K562 (cell line): Measurements from ENCODE around the gene CTIF. TPM values are rescaled to one million over a fixed set of nuclear protein-coding genes. Genes with fewer than 3 reads are reported as not detected.

Experiments used
- ATF7 ChIP-seq: fragments of 450-650 bp; IDR thresholded peaks from 2 replicates; pipeline ENCODE4 v1.7.1; 2014; ENCODE audit warnings: mild to moderate bottlenecking, moderate library complexity
- BACH1 ChIP-seq: fragments of 200-800 bp; sonication (Bioruptor generic); IDR thresholded peaks from 2 replicates; pipeline ENCODE4 v1.6.1; 2016; ENCODE audit warnings: missing genetic modification characterization, missing compliant biosample characterization
- CTBP1 ChIP-seq: fragments of 450-650 bp; IDR thresholded peaks from 2 replicates; pipeline ENCODE4 v1.6.1; 2016; ENCODE audit warnings: borderline replicate concordance
- CXXC5 ChIP-seq: fragments of 250-450 bp; sonication (Bioruptor Pico); IDR thresholded peaks from 2 replicates; pipeline ENCODE4 v1.8.0; 2022; ENCODE audit warnings: inconsistent platforms, mild to moderate bottlenecking, moderate library complexity
- EP300 ChIP-seq: IDR thresholded peaks from 2 replicates; pipeline ENCODE4 v1.6.1; 2012; ENCODE audit warnings: low read length, improper control_type of control experiment
- ESRRA ChIP-seq: fragments of 450-650 bp; IDR thresholded peaks from 2 replicates; pipeline ENCODE4 v1.6.1; 2014; ENCODE audit warnings: low read depth, mild to moderate bottlenecking, moderate library complexity, borderline replicate concordance
- HIVEP1 ChIP-seq: fragments of 250-450 bp; sonication (Bioruptor Pico); IDR thresholded peaks from 2 replicates; pipeline ENCODE4 v1.4.0; 2020; ENCODE audit warnings: mild to moderate bottlenecking
- MAZ ChIP-seq, 2 experiments: fragments of 450-650 bp in 1 of 2; sonication (generic) in 1 of 2; formaldehyde crosslinking; IDR thresholded peaks in 1 of 2; conservative IDR thresholded peaks in 1 of 2; 2 replicates each; pipeline versions ENCODE4 v1.4.0 to v1.5.0; 2020; ENCODE audit warnings: mild to moderate bottlenecking in 1 of 2, missing genetic modification reagents in 1 of 2
- NCOA1 ChIP-seq: fragments of 450-650 bp; IDR thresholded peaks from 2 replicates; pipeline ENCODE4 v1.6.1; 2016; ENCODE audit warnings: low read depth
- NFE2 ChIP-seq: IDR thresholded peaks from 2 replicates; pipeline ENCODE4 v1.6.1; 2014; ENCODE audit warnings: antibody characterized with exemption, low read depth
- PHB2 ChIP-seq: fragments of 450-650 bp; IDR thresholded peaks from 2 replicates; pipeline ENCODE4 v1.6.1; 2017; ENCODE audit warnings: low read depth
- REST ChIP-seq, 2 experiments: fragments of 450-650 bp; formaldehyde crosslinking in 1 of 2; IDR thresholded peaks; 2 replicates each; pipeline versions ENCODE4 v1.4.0 to v1.6.1; 2014 to 2020; ENCODE audit warnings: mild to moderate bottlenecking in 2 of 2, borderline replicate concordance in 1 of 2, low read depth in 1 of 2
- SOX6 ChIP-seq: fragments of 450-650 bp; IDR thresholded peaks from 2 replicates; pipeline ENCODE4 v1.6.1; 2014; ENCODE audit warnings: mild to moderate bottlenecking
- SPI1 ChIP-seq: IDR thresholded peaks from 2 replicates; pipeline ENCODE4 v1.6.1; 2011; ENCODE audit warnings: low read depth, low read length, control low read depth, borderline replicate concordance
- ZBTB17 ChIP-seq: fragments of 450-650 bp; formaldehyde crosslinking; IDR thresholded peaks from 2 replicates; pipeline ENCODE4 v1.4.0; 2020; ENCODE audit warnings: mild to moderate bottlenecking
- ZNF224 ChIP-seq: sonication (generic); formaldehyde crosslinking; IDR thresholded peaks from 2 replicates; pipeline ENCODE4 v1.8.0; 2022; ENCODE audit warnings: mild to moderate bottlenecking, missing genetic modification reagents
- ZNF639 ChIP-seq, 2 experiments: fragments of 200-800 bp in 1 of 2; sonication (Bioruptor generic) in 1 of 2; sonication (generic) in 1 of 2; formaldehyde crosslinking in 1 of 2; IDR thresholded peaks in 1 of 2; conservative IDR thresholded peaks in 1 of 2; 2 replicates each; pipeline versions ENCODE4 v1.5.0 to v1.6.1; 2016 to 2020; ENCODE audit warnings: missing compliant biosample characterization in 1 of 2, missing genetic modification characterization in 1 of 2, missing genetic modification reagents in 1 of 2
- polyA plus RNA-seq, 8 experiments: library from polyadenylated mRNA; depleted of rRNA in 4 of 8; stranded (reverse) in 5 of 8; unstranded in 3 of 8; fragments of >200 nt; fragmentation: Nextera tagmentation in 2 of 8; fragmentation: Illumina TruSeq in 1 of 8; extraction: Ambion mirVana in 2 of 8; extraction: Trizol in 1 of 8; gene quantifications; 2 replicates each; pipeline versions ENCODE4 v1.2.1 to v1.2.3, GENCODE V29; 2011 to 2014; ENCODE audit warnings: inconsistent platforms in 1 of 8, missing spikeins in 1 of 8
- total RNA-seq, 7 experiments: library from RNA; depleted of rRNA in 6 of 7; stranded (reverse); fragments of >200 nt in 6 of 7; fragmentation: Illumina TruSeq in 2 of 7; extraction: Trizol in 2 of 7; gene quantifications; 2 replicates each; pipeline versions ENCODE4 v1.2.1 to v1.2.3, GENCODE V29; 2011 to 2021; ENCODE audit warnings: low replicate concordance in 1 of 7

Gene CTIF
- total and polyA plus RNA-seq, 9 of the 15 experiments (the other 6 are each of a cell fraction or from before 2014, with no cell fraction given), result 0.17 to 11.5 (median 2.2) TPM

DNA sequence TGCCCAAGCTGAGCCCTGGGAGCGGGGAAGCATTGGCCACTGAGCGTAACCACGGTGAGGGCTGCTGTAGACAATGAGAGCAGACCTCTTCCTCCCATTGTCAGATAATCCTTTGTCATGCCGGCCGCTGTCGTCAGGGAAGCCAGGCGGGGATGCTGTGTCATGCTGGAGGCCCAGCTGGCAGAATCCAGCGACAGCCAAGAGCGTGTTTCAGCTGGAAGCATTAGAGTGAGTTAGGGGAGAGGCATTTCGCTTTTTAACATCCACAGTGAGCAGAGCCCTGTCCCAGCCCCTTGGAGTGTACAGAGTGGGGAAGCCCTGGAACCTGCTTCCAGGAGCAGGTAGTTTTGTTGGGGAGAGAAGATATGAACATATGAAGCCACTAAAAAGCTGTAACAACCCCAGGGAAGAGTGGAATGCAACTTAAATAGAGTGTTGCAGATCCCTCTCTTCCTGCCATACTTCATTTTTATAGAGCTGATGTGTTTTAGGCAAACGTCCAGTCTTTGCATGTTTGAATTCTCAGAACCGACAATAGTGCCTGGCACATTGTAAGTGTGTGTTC is 7.0 kb downstream of the CTIF start (continued):
- TF ChIP-seq ESRRA (no peak), CXXC5 (peak; percentile 24; the same call in 1 of the 2 replicates), EP300 (peak; percentile 25; the same call in 1 of the 2 replicates), ZNF224 (CRISPR knock-in tag) (no peak), MAZ (CRISPR knock-in tag; conservative IDR thresholded peaks at IDR 0.05 in 1 of 2, IDR thresholded peaks at IDR 0.05 in 1 of 2) (no peak), PHB2 (no peak), ZNF639 (CRISPR knock-in tag; conservative IDR thresholded peaks at IDR 0.05 in 1 of 2, IDR thresholded peaks at IDR 0.05 in 1 of 2) (no peak), CTBP1 (peak; percentile 59), ATF7 (peak; percentile 64), REST (IDR thresholded peaks at IDR 0.05; ENCODE audit: borderline replicate concordance) (peak; percentile 57; the same call in 1 of the 2 replicates), REST (CRISPR knock-in tag; IDR thresholded peaks at IDR 0.05; ENCODE audit: low read depth) (no peak), ZBTB17 (no peak), BACH1 (tag) (peak; percentile 95), HIVEP1 (CRISPR knock-in tag) (no peak), SPI1 (peak; percentile 23; the same call in 1 of the 2 replicates), SOX6 (peak; percentile 98), NCOA1 (no peak), NFE2 (peak; percentile 94)
